Endodermal cell (in vitro differentiated cells): ENCODE data around the gene OXTR. TPM values are rescaled to one million over a fixed set of nuclear protein-coding genes. Genes with fewer than 3 reads are reported as not detected.

Experiments used
- DNase-seq: peaks from one replicate; pipeline ENCODE4 v3.0.0-alpha.2; 2017
- H3K27ac ChIP-seq: 2 replicates; pipeline ENCODE4 v1.5.1; 2013; ENCODE audit warnings: mild to moderate bottlenecking, low read depth, low read length, moderate library complexity
- H3K27me3 ChIP-seq: 2 replicates; pipeline ENCODE4 v1.6.1; 2013; ENCODE audit warnings: mild to moderate bottlenecking, low read length, moderate library complexity; ENCODE audit not compliant: insufficient read depth, control insufficient read depth, poor library complexity, severe bottlenecking
- H3K36me3 ChIP-seq: 2 replicates; pipeline ENCODE4 v1.7.0; 2013; ENCODE audit warnings: mild to moderate bottlenecking, low read length, moderate library complexity; ENCODE audit not compliant: control insufficient read depth, insufficient read depth
- H3K4me1 ChIP-seq: one replicate; pipeline ENCODE4 v1.7.0; 2013; ENCODE audit warnings: low read length; ENCODE audit not compliant: control insufficient read depth, insufficient read depth
- H3K4me3 ChIP-seq: 2 replicates; pipeline ENCODE4 v1.5.1; 2013; ENCODE audit warnings: mild to moderate bottlenecking, low read length, moderate library complexity
- H3K9ac ChIP-seq: 2 replicates; pipeline ENCODE4 v1.6.1; 2013; ENCODE audit warnings: mild to moderate bottlenecking, low read length, moderate library complexity; ENCODE audit not compliant: poor library complexity, severe bottlenecking; ENCODE audit errors: extremely low read depth
- H3K9me3 ChIP-seq: 2 replicates; pipeline ENCODE4 v1.6.1; 2013; ENCODE audit warnings: mild to moderate bottlenecking, low read length, moderate library complexity; ENCODE audit not compliant: control insufficient read depth
- H3K27ac Mint-ChIP-seq: 2 replicates; pipeline ENCODE4 v1.8.0; 2020; ENCODE audit warnings: mixed read lengths
- H3K27me3 Mint-ChIP-seq: 2 replicates; pipeline ENCODE4 v1.8.0; 2021; ENCODE audit warnings: mild to moderate bottlenecking, mixed read lengths; ENCODE audit not compliant: insufficient read depth
- H3K36me3 Mint-ChIP-seq: 2 replicates; pipeline ENCODE4 v1.8.0; 2020; ENCODE audit warnings: low read depth, mixed read lengths
- H3K4me1 Mint-ChIP-seq: 2 replicates; pipeline ENCODE4 v1.8.0; 2020; ENCODE audit warnings: mixed read lengths
- H3K4me3 Mint-ChIP-seq: 2 replicates; pipeline ENCODE4 v1.8.0; 2020; ENCODE audit warnings: mild to moderate bottlenecking, moderate library complexity, mixed read lengths
- H3K9me3 Mint-ChIP-seq: 2 replicates; pipeline ENCODE4 v1.8.0; 2020; ENCODE audit warnings: mild to moderate bottlenecking, mixed read lengths
- WGBS, 2 experiments: methylation state at CpG; one replicate each; pipeline versions ENCODE4 v1.1.5 to v1.1.7; 2013; ENCODE audit warnings: missing lambda C conversion rate in 2 of 2, mixed read lengths in 1 of 2; ENCODE audit not compliant: insufficient coverage in 1 of 2, insufficient read length in 1 of 2; 5-methylcytosine and 5-hydroxymethylcytosine counted together
- total RNA-seq, 2 donors: library from RNA; stranded (reverse); fragmentation: NEBNext Ultra II Directional in 1 of 2; extraction: Animal tissue kit (Norgen Biotek cat#: 25700) in 1 of 2; gene quantifications; 2 replicates in 1 of 2; 3 replicates in 1 of 2; pipeline ENCODE4 v1.2.1, GENCODE V29; 2021
- TF ChIP-seq, protein P1 (sequence below): fragments of 200-600 bp; sonication (generic); conservative IDR thresholded peaks from 2 replicates; pipeline ENCODE4 v1.5.0; 2021; ENCODE audit warnings: antibody characterized with exemption, mild to moderate bottlenecking

OXTR gene
- total RNA-seq, 2 donors from 2014 or later, result 10.6 to 13.1 TPM

DNA sequence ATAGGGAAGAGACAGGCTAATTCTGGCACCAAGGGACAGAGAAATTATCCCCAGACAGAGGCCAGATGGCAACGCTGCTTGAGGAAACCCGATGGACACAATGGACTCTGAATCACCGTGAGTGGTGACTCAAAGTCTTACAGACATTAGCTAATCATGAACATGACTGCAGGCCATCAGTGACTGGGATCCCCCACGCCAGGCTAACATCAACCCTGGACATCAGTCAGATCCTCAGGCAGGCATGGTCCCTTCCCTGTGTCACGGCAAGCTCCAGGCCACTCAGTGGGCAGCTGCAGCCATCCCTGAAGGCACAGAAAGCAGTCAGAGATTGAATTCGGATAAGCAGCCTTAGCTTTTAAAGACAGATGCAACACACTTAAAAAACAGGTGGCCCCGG, 23.8 kb upstream of the OXTR start:
- no peak overlapping the region for H3K27ac Mint-ChIP-seq
- Histone ChIP-seq H3K27me3 (no peaks in the 10 kb centered on the region), H3K27ac (peak overlapping the region; percentile 60), H3K4me3 (no peak overlapping the region), H3K36me3 (no peaks in the 10 kb centered on the region), H3K9ac (no peak overlapping the region), H3K9me3 (peaks cover 6% of the 10 kb centered on the region), H3K4me1 (peaks cover 5% of the 10 kb centered on the region)
- no peak for DNase-seq
- 93 to 96% methylated on average over 7 of the region's 7 CpGs for WGBS, 2 experiments
- no peak overlapping the region for H3K4me3 Mint-ChIP-seq
- TF ChIP-seq, protein P1, sequence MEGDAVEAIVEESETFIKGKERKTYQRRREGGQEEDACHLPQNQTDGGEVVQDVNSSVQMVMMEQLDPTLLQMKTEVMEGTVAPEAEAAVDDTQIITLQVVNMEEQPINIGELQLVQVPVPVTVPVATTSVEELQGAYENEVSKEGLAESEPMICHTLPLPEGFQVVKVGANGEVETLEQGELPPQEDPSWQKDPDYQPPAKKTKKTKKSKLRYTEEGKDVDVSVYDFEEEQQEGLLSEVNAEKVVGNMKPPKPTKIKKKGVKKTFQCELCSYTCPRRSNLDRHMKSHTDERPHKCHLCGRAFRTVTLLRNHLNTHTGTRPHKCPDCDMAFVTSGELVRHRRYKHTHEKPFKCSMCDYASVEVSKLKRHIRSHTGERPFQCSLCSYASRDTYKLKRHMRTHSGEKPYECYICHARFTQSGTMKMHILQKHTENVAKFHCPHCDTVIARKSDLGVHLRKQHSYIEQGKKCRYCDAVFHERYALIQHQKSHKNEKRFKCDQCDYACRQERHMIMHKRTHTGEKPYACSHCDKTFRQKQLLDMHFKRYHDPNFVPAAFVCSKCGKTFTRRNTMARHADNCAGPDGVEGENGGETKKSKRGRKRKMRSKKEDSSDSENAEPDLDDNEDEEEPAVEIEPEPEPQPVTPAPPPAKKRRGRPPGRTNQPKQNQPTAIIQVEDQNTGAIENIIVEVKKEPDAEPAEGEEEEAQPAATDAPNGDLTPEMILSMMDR, result no peak
- no peaks in the 10 kb centered on the region for H3K9me3 Mint-ChIP-seq
- H3K4me1 Mint-ChIP-seq, result peaks cover 9% of the 10 kb centered on the region
- H3K27me3 Mint-ChIP-seq, result peaks cover 2% of the 10 kb centered on the region
- H3K36me3 Mint-ChIP-seq, result no peaks in the 10 kb centered on the region

DNA sequence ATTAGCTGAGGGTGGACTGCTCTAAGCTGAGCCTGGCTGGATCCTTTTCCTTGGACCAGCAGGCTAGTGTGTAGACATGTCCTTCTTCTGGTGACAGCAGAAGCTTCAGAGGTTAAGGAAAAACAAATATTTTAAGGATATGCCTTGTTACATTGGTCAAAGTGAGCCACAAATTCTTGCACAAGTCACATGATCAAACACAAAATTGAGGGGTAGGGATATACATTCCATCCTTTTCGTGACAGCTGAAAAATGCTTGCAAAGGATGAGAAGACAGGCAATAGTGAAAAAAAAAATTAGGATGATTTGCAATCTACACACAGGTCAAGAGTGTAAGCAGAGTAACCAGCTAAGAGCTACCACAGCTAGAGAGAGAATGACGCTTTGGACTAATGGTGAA, 21.1 kb upstream of the OXTR start:
- TF ChIP-seq, protein P1, result no peak
- Histone ChIP-seq H3K9me3 (peaks cover 14% of the 10 kb centered on the region), H3K36me3 (no peaks in the 10 kb centered on the region), H3K4me3 (no peak overlapping the region), H3K27me3 (no peaks in the 10 kb centered on the region), H3K9ac (no peak overlapping the region), H3K4me1 (peaks cover 5% of the 10 kb centered on the region), H3K27ac (no peak overlapping the region)
- Mint-ChIP-seq H3K4me1 (peaks cover 9% of the 10 kb centered on the region), H3K27ac (no peak overlapping the region), H3K36me3 (no peaks in the 10 kb centered on the region), H3K4me3 (no peak overlapping the region), H3K27me3 (no peaks in the 10 kb centered on the region), H3K9me3 (peaks cover 3% of the 10 kb centered on the region)
- 82 to 93% methylated on average over 2 of the region's 2 CpGs for WGBS, 2 experiments
- no peak for DNase-seq

- Mint-ChIP-seq H3K4me1 (no peaks in the 10 kb centered on the region), H3K9me3 (peaks cover 3% of the 10 kb centered on the region), H3K27me3 (no peaks in the 10 kb centered on the region), H3K27ac (no peak overlapping the region), H3K4me3 (no peak overlapping the region), H3K36me3 (no peaks in the 10 kb centered on the region)
- whole genome bisulfite sequencing, 2 experiments, result 91 to 92% methylated on average over 3 of the region's 3 CpGs
- no peaks in the 10 kb centered on the region for H3K36me3 ChIP-seq
- no peak overlapping the region for H3K4me3 ChIP-seq
- peak overlapping the region; percentile 51 for H3K27ac ChIP-seq
- no peak overlapping the region for H3K9ac ChIP-seq
- TF ChIP-seq, protein P1, result no peak
- peaks cover 14% of the 10 kb centered on the region for H3K9me3 ChIP-seq
- H3K27me3 ChIP-seq, result no peaks in the 10 kb centered on the region
- no peak for DNase-seq
- H3K4me1 ChIP-seq, result no peaks in the 10 kb centered on the region
Measured at GRCh38 chr3:8784676-8785435, 15.4 kb upstream of the OXTR start.
